ENCODE results near the gene FHIT.

Gene FHIT

DNA sequence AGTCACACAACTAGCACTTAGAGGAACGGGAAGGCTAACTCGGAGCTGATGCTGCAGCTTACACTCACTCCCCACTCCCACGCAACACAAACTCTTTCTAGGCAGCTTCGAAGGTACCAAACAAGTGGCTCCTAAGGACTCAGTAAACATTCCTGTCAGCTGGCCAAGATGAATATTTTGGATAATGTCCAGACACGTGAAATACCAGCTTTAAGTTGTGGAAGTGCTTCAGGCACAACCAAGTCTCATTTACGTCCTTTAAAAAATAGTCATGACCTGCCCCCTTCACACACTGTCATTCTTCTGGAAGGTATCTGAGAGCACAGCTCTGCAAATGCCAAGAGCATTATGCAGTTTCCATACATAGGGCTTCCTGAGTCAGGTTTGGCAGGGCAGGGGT, 1195.5 kb downstream of the FHIT start:
- no peak for DNase-seq
- TF ChIP-seq, protein P1, sequence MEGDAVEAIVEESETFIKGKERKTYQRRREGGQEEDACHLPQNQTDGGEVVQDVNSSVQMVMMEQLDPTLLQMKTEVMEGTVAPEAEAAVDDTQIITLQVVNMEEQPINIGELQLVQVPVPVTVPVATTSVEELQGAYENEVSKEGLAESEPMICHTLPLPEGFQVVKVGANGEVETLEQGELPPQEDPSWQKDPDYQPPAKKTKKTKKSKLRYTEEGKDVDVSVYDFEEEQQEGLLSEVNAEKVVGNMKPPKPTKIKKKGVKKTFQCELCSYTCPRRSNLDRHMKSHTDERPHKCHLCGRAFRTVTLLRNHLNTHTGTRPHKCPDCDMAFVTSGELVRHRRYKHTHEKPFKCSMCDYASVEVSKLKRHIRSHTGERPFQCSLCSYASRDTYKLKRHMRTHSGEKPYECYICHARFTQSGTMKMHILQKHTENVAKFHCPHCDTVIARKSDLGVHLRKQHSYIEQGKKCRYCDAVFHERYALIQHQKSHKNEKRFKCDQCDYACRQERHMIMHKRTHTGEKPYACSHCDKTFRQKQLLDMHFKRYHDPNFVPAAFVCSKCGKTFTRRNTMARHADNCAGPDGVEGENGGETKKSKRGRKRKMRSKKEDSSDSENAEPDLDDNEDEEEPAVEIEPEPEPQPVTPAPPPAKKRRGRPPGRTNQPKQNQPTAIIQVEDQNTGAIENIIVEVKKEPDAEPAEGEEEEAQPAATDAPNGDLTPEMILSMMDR (IDR thresholded peaks at IDR 0.05; ENCODE audit: low read depth, low read length): no peak
- H3K9me3 ChIP-seq: no peaks in the 10 kb centered on the region
- no peaks in the 10 kb centered on the region for H3K36me3 ChIP-seq
- no peaks in the 10 kb centered on the region for H3K27me3 ChIP-seq
- no peak overlapping the region for H3K4me3 ChIP-seq (ENCODE audit: low read depth, low read length)
- no peaks in the 10 kb centered on the region for H3K4me1 ChIP-seq

DNA sequence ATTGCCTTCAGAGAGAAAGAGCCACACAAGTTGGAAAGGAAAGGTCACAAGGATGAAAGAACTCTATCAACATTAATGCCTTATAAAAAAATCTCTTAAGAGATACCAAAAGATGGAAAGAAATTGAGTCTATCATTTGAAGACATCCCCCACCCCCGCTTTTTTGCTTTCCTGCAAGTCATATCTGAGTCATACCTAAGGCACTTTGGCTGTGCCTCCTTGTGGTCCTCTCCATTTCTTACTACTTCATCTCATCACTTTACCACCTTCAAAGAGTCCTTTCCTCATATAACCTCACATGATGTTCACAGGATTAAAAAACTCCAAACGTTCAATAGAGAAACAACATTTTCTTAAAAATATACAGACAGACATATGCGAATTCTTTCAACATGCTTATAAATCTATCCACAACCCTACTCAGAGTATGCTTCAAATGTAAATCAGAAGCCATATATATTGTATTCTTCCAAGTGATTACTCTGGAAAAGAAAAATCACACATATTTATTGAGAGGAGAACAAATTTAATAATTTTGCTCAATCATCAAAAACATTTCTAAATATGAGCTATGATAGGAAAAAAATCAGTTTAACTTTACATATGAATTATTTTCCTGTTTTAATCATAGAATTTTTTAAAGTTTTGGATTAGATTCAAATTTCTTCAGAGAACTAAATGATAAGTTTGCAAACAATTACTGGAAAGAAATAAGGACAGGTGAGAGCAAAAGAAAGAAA, 1197.6 kb downstream of the FHIT start:
- H3K4me3 ChIP-seq (ENCODE audit: low read depth, low read length): no peak overlapping the region
- H3K27me3 ChIP-seq: no peaks in the 10 kb centered on the region
- H3K9me3 ChIP-seq: no peaks in the 10 kb centered on the region
- no peak for DNase-seq
- TF ChIP-seq, protein P1 (IDR thresholded peaks at IDR 0.05; ENCODE audit: low read depth, low read length): no peak
- no peaks in the 10 kb centered on the region for H3K36me3 ChIP-seq
- no peaks in the 10 kb centered on the region for H3K4me1 ChIP-seq

DNA sequence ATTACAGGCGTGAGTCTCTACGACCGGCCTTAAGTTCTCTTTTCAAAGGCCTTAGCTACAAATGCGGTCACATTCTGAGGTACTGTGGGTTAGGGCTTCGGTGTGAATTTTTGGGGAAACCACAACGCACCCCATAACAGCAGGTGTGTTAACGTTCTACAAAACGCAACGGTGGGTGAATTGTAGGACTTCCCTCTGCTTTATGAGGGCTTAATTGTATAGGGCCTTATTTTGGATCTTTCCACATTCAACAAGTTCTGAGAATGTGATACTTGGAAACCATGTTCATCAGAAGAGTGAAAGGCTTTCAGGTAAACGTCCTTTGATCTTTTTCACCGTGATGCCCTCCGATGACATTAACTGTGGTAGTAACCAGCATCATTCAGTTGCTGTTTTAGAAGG, 1202.8 kb downstream of the FHIT start:
- TF ChIP-seq, protein P1 (IDR thresholded peaks at IDR 0.05; ENCODE audit: low read depth, low read length): no peak
- H3K4me1 ChIP-seq: no peaks in the 10 kb centered on the region
- no peaks in the 10 kb centered on the region for H3K9me3 ChIP-seq
- no peak overlapping the region for H3K4me3 ChIP-seq (ENCODE audit: low read depth, low read length)
- DNase-seq: no peak
- no peaks in the 10 kb centered on the region for H3K36me3 ChIP-seq
- no peaks in the 10 kb centered on the region for H3K27me3 ChIP-seq

DNA sequence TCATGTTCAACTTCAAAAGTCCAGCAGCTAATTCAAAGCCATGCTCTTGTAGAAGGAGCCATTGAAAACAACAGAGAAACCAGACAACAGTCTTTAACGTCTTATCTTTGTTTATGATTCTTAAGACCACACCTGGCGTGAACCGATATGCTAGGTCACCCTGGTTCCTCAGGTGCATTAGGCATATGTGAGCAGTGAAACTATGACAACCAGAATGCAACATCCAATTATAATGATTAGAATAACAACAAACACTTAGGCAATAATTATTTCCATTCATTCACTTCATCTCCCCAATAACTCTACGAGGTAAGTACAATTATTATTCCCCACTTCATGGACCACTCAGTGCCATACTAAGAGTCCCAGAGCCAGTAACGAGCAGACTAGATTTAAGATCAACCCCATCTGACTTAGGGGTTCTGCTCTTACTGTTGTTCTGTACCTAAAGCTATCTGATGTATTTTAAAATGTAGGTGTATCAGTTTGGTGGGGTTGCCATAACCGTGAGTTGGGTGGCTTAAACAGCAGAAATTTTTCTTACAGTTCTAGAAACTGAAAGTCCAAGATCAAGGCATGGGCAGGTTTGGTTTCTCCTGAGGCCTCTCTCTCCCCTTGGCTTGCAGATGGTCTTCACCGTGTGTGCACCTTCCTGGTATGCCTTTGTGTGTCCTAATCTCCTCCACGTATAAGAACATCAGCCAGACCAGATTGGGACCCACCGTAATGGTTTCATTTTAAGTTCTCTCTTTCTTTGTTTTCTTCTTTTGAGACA, 1203.6 kb downstream of the FHIT start:
- no peaks in the 10 kb centered on the region for H3K9me3 ChIP-seq
- DNase-seq: no peak
- H3K4me1 ChIP-seq: no peaks in the 10 kb centered on the region
- TF ChIP-seq, protein P1 (IDR thresholded peaks at IDR 0.05; ENCODE audit: low read depth, low read length): no peak
- H3K36me3 ChIP-seq: no peaks in the 10 kb centered on the region
- H3K4me3 ChIP-seq (ENCODE audit: low read depth, low read length): no peak overlapping the region
- no peaks in the 10 kb centered on the region for H3K27me3 ChIP-seq

DNA sequence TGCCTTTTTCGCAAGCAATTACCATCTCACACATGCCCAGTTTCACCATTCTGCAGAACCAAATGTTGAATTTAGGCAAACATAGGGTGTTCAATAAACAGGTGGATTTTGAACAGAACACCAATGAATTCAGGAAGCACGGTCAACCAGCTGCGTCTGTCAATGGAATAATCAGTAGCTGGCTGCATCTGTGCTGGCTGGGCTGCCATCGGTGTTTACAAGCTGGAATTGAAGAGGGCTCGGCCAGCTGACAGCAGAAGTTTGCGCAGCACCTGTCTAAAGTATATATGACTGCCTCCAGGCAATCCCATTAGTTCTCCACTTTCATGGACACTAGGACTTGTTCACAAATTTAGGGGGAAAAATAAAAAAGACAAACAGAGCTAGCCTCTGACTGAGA, 1205.0 kb downstream of the FHIT start:
- H3K4me3 ChIP-seq (ENCODE audit: low read depth, low read length): no peak overlapping the region
- H3K27me3 ChIP-seq: no peaks in the 10 kb centered on the region
- no peaks in the 10 kb centered on the region for H3K36me3 ChIP-seq
- H3K4me1 ChIP-seq: no peaks in the 10 kb centered on the region
- DNase-seq: no peak
- H3K9me3 ChIP-seq: no peaks in the 10 kb centered on the region
- TF ChIP-seq, protein P1 (IDR thresholded peaks at IDR 0.05; ENCODE audit: low read depth, low read length): no peak

DNA sequence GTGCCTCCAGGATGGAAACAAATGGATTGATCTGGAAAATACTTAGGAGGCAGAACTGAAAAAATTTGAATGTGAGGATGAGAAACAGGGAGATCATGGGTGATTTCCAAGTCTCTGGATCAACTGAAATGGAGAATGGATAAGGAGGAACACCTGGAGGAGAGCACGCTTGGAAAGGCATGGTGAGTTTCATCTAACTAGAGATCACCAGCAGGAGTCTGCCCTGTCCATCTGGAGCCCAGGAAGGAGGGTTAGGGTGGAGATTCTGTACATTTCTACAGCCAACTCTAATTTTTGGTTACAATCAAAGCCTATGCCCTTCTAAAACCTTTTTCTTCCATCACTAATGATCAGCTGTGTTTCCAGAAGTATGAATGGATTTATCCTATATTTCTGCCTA, 1205.6 kb downstream of the FHIT start:
- H3K4me1 ChIP-seq: no peaks in the 10 kb centered on the region
- H3K9me3 ChIP-seq: no peaks in the 10 kb centered on the region
- H3K4me3 ChIP-seq (ENCODE audit: low read depth, low read length): no peak overlapping the region
- DNase-seq: no peak
- TF ChIP-seq, protein P1 (IDR thresholded peaks at IDR 0.05; ENCODE audit: low read depth, low read length): no peak
- H3K27me3 ChIP-seq: no peaks in the 10 kb centered on the region
- H3K36me3 ChIP-seq: no peaks in the 10 kb centered on the region
